Neural progenitor cell (in vitro differentiated cells): ENCODE measurements around the gene ANKFY1. TPM values are rescaled to one million over a fixed set of nuclear protein-coding genes. Genes with fewer than 3 reads are reported as not detected.

Source experiments
- DNase-seq: peaks from one replicate; pipeline ENCODE4 v3.0.0-alpha.2; 2016; ENCODE audit warnings: low spot score
- H2AFZ ChIP-seq: fragments of 200-600 bp; sonication (generic); replicated peaks from 2 replicates; pipeline ENCODE4 v1.6.1; 2016; ENCODE audit warnings: antibody characterized with exemption
- H3F3A ChIP-seq: fragments of 200-600 bp; sonication (generic); 2 replicates; pipeline ENCODE4 v1.6.1; 2016; ENCODE audit warnings: antibody characterized with exemption, low read depth
- H3K27ac ChIP-seq: fragments of 200-600 bp; sonication (generic); 2 replicates; pipeline ENCODE4 v1.5.1; 2016; ENCODE audit warnings: mild to moderate bottlenecking
- H3K27me3 ChIP-seq: fragments of 200-600 bp; sonication (generic); 2 replicates; pipeline ENCODE4 v1.6.1; 2016; ENCODE audit warnings: mild to moderate bottlenecking, moderate library complexity
- H3K36me3 ChIP-seq: fragments of 200-600 bp; sonication (generic); 2 replicates; pipeline ENCODE4 v1.5.1; 2016
- H3K4me1 ChIP-seq: fragments of 200-600 bp; sonication (generic); 2 replicates; pipeline ENCODE4 v1.6.1; 2016; ENCODE audit warnings: mixed run types
- H3K4me2 ChIP-seq: fragments of 200-600 bp; sonication (generic); 2 replicates; pipeline ENCODE4 v1.6.1; 2016
- H3K4me3 ChIP-seq: fragments of 200-600 bp; sonication (generic); 2 replicates; pipeline ENCODE4 v1.5.1; 2016
- H3K79me2 ChIP-seq: fragments of 200-600 bp; sonication (generic); 2 replicates; pipeline ENCODE4 v1.6.1; 2016; ENCODE audit warnings: low read depth
- H3K9ac ChIP-seq: fragments of 200-600 bp; sonication (generic); 2 replicates; pipeline ENCODE4 v1.6.1; 2016
- H3K9me3 ChIP-seq: fragments of 200-600 bp; sonication (generic); 2 replicates; pipeline ENCODE4 v1.5.1; 2016; ENCODE audit warnings: low read depth
- H4K20me1 ChIP-seq: fragments of 200-600 bp; sonication (generic); 2 replicates; pipeline ENCODE4 v1.6.1; 2016; ENCODE audit warnings: low read depth
- H3K27ac Mint-ChIP-seq: 3 replicates; pipeline ENCODE4 v1.8.0; 2021; ENCODE audit warnings: mixed read lengths
- H3K27me3 Mint-ChIP-seq: 2 replicates; pipeline ENCODE4 v1.8.0; 2022; ENCODE audit warnings: low read depth, mild to moderate bottlenecking, inconsistent platforms, moderate library complexity, mixed read lengths; ENCODE audit not compliant: insufficient read depth
- H3K36me3 Mint-ChIP-seq: 3 replicates; pipeline ENCODE4 v1.8.0; 2021; ENCODE audit warnings: mixed read lengths
- H3K4me1 Mint-ChIP-seq: 3 replicates; pipeline ENCODE4 v1.8.0; 2021; ENCODE audit warnings: mixed read lengths
- H3K4me3 Mint-ChIP-seq: 3 replicates; pipeline ENCODE4 v1.8.0; 2021; ENCODE audit warnings: mild to moderate bottlenecking, moderate library complexity, mixed read lengths
- H3K9me3 Mint-ChIP-seq: 3 replicates; pipeline ENCODE4 v1.8.0; 2020; ENCODE audit warnings: mixed read lengths
- CTCF ChIP-seq: fragments of 200-600 bp; sonication (generic); IDR thresholded peaks from 2 replicates; pipeline ENCODE4 v1.5.1; 2017; ENCODE audit warnings: antibody characterized with exemption, mild to moderate bottlenecking
- EZH2 ChIP-seq: fragments of 200-600 bp; sonication (generic); IDR thresholded peaks from 2 replicates; pipeline ENCODE4 v1.6.1; 2017; ENCODE audit warnings: antibody characterized with exemption, mild to moderate bottlenecking, moderate library complexity
- EZH2phosphoT487 ChIP-seq: fragments of 200-600 bp; sonication (generic); IDR thresholded peaks from 2 replicates; pipeline ENCODE4 v1.6.1; 2017; ENCODE audit warnings: antibody characterized with exemption
- total RNA-seq: library from RNA; depleted of rRNA; stranded (reverse); fragments of >200 nt; gene quantifications from 2 replicates; pipeline ENCODE4 v1.2.3, GENCODE V29; 2015; ENCODE audit warnings: low replicate concordance

Gene ANKFY1
- total RNA-seq, 1 donor from 2014 or later = 39.8 TPM

GRCh38 chr17:4150096-4150495 is 113.7 kb downstream of the ANKFY1 start:
- Histone ChIP-seq H3K27me3 (no peaks in the 10 kb centered on the region), H3K9ac (no peak overlapping the region), H3K79me2 (no peaks in the 10 kb centered on the region), H2AFZ (no peak overlapping the region), H3K9me3 (no peaks in the 10 kb centered on the region), H4K20me1 (no peaks in the 10 kb centered on the region), H3F3A (no peaks in the 10 kb centered on the region), H3K4me3 (no peak overlapping the region), H3K27ac (no peak overlapping the region), H3K4me1 (no peaks in the 10 kb centered on the region), H3K4me2 (no peak overlapping the region), H3K36me3 (no peaks in the 10 kb centered on the region)
- TF ChIP-seq EZH2 (no peak), CTCF (no peak), EZH2phosphoT487 (no peak)
- no peaks in the 10 kb centered on the region for H3K9me3 Mint-ChIP-seq
- H3K27ac Mint-ChIP-seq = no peak overlapping the region
- H3K36me3 Mint-ChIP-seq = peaks cover 8% of the 10 kb centered on the region
- peaks cover 2% of the 10 kb centered on the region for H3K27me3 Mint-ChIP-seq
- no peak for DNase-seq
- H3K4me1 Mint-ChIP-seq = no peaks in the 10 kb centered on the region
- no peak overlapping the region for H3K4me3 Mint-ChIP-seq

- Histone ChIP-seq H3K9me3 (no peaks in the 10 kb centered on the region), H4K20me1 (no peaks in the 10 kb centered on the region), H3K27ac (no peak overlapping the region), H3K36me3 (no peaks in the 10 kb centered on the region), H3K9ac (no peak overlapping the region), H2AFZ (no peak overlapping the region), H3K4me1 (no peaks in the 10 kb centered on the region), H3K27me3 (no peaks in the 10 kb centered on the region), H3F3A (peaks cover 2% of the 10 kb centered on the region), H3K4me2 (no peak overlapping the region), H3K4me3 (no peak overlapping the region), H3K79me2 (peaks cover 6% of the 10 kb centered on the region)
- Mint-ChIP-seq H3K27me3 (no peaks in the 10 kb centered on the region), H3K4me3 (no peak overlapping the region), H3K9me3 (no peaks in the 10 kb centered on the region), H3K27ac (no peak overlapping the region), H3K36me3 (peaks cover 8% of the 10 kb centered on the region), H3K4me1 (peaks cover 4% of the 10 kb centered on the region)
- TF ChIP-seq EZH2phosphoT487 (no peak), EZH2 (no peak), CTCF (no peak)
- no peak for DNase-seq
Observed at GRCh38 chr17:4148611-4149308, 115.0 kb downstream of the ANKFY1 start.

- Histone ChIP-seq H3K27me3 (no peaks in the 10 kb centered on the region), H3K4me2 (no peak overlapping the region), H3K9ac (no peak overlapping the region), H3K27ac (no peak overlapping the region), H4K20me1 (no peaks in the 10 kb centered on the region), H3K4me1 (no peaks in the 10 kb centered on the region), H3K4me3 (no peak overlapping the region), H3K36me3 (no peaks in the 10 kb centered on the region), H3K79me2 (peaks cover 6% of the 10 kb centered on the region), H3K9me3 (no peaks in the 10 kb centered on the region), H3F3A (peaks cover 10% of the 10 kb centered on the region), H2AFZ (no peak overlapping the region)
- H3K27ac Mint-ChIP-seq = no peak overlapping the region
- H3K36me3 Mint-ChIP-seq = peaks cover 6% of the 10 kb centered on the region
- TF ChIP-seq EZH2 (no peak), CTCF (no peak), EZH2phosphoT487 (no peak)
- peaks cover 4% of the 10 kb centered on the region for H3K4me1 Mint-ChIP-seq
- peaks cover 2% of the 10 kb centered on the region for H3K27me3 Mint-ChIP-seq
- no peak for DNase-seq
- no peaks in the 10 kb centered on the region for H3K9me3 Mint-ChIP-seq
- H3K4me3 Mint-ChIP-seq = no peak overlapping the region
Observed at GRCh38 chr17:4147751-4148310, 115.9 kb downstream of the ANKFY1 start.
